SU-DHL-6 (cell line): ENCODE data around the gene SPINK6.

Experiments
- H2AFZ ChIP-seq: fragments of 200-600 bp; sonication (generic); 2 replicates; pipeline ENCODE4 v1.6.1; 2014; ENCODE audit warnings: low read depth, mild to moderate bottlenecking, moderate library complexity, mixed read lengths, antibody characterized with exemption, low read length; ENCODE audit not compliant: severe bottlenecking
- H3F3A ChIP-seq: fragments of 200-600 bp; shearing (Covaris generic); 2 replicates; pipeline ENCODE4 v1.6.0; 2016; ENCODE audit warnings: antibody characterized with exemption, mild to moderate bottlenecking; ENCODE audit not compliant: insufficient read depth
- H3K27ac ChIP-seq: fragments of 200-600 bp; sonication (generic); 2 replicates; pipeline ENCODE4 v1.5.1; 2016; ENCODE audit warnings: low read depth, mild to moderate bottlenecking, low read length, moderate library complexity, mixed read lengths
- H3K27me3 ChIP-seq: fragments of 200-600 bp; sonication (generic), shearing (Covaris generic); 2 replicates; pipeline ENCODE4 v1.6.0; 2014; ENCODE audit warnings: mild to moderate bottlenecking, low read length
- H3K36me3 ChIP-seq: fragments of 200-600 bp; sonication (generic); 2 replicates; pipeline ENCODE4 v1.6.1; 2014; ENCODE audit warnings: mild to moderate bottlenecking, low read length, mixed read lengths
- H3K4me2 ChIP-seq: fragments of 300-600, 200-600 bp; shearing (Covaris generic), sonication (generic); 2 replicates; pipeline ENCODE4 v1.6.0; 2014; ENCODE audit warnings: low read length, low read depth, mild to moderate bottlenecking; ENCODE audit not compliant: poor library complexity, severe bottlenecking
- H3K4me3 ChIP-seq: fragments of 200-600 bp; sonication (generic); 2 replicates; pipeline ENCODE4 v1.5.1; 2014; ENCODE audit warnings: antibody characterized with exemption, low read length, mild to moderate bottlenecking, mixed read lengths; ENCODE audit not compliant: insufficient read depth, poor library complexity, severe bottlenecking
- H3K79me2 ChIP-seq: fragments of 200-600 bp; sonication (generic); 2 replicates; pipeline ENCODE4 v1.6.1; 2014; ENCODE audit warnings: mild to moderate bottlenecking, low read length, moderate library complexity; ENCODE audit not compliant: insufficient read depth
- H3K9ac ChIP-seq: fragments of 200-600 bp; sonication (generic); 2 replicates; pipeline ENCODE4 v1.7.0; 2014; ENCODE audit warnings: mild to moderate bottlenecking, low read length
- H3K9me2 ChIP-seq: fragments of 200-600 bp; sonication (generic); replicated peaks from 2 replicates; pipeline ENCODE4 v1.6.1; 2014; ENCODE audit warnings: low read length; ENCODE audit not compliant: insufficient read depth
- H3K9me3 ChIP-seq: fragments of 200-600 bp; sonication (generic); 2 replicates; pipeline ENCODE4 v1.6.1; 2014; ENCODE audit warnings: low read length, mixed read lengths; ENCODE audit not compliant: insufficient read depth
- H4K20me1 ChIP-seq: fragments of 200-600 bp; sonication (generic); 2 replicates; pipeline ENCODE4 v1.6.1; 2014; ENCODE audit warnings: low read depth, mild to moderate bottlenecking, antibody characterized with exemption, low read length, moderate library complexity, mixed read lengths
- CTCF ChIP-seq: fragments of 200-600 bp; sonication (generic); IDR thresholded peaks from one replicate; pipeline ENCODE4 v1.5.1; 2017; ENCODE audit warnings: antibody characterized with exemption, mild to moderate bottlenecking, low read length, moderate library complexity; ENCODE audit not compliant: insufficient read depth, poor library complexity, severe bottlenecking
- EZH2phosphoT487 ChIP-seq: fragments of 200-600 bp; sonication (generic), shearing (Covaris generic); conservative IDR thresholded peaks from 2 replicates; pipeline ENCODE4 v1.6.1; 2018; ENCODE audit warnings: mild to moderate bottlenecking, antibody characterized with exemption, low read length, moderate library complexity, mixed read lengths

Gene SPINK6

GRCh38 chr5:148206620-148207019 is 3.8 kb downstream of the SPINK6 start:
- H3K36me3 ChIP-seq: no peaks in the 10 kb centered on the region
- H3K4me3 ChIP-seq: no peak overlapping the region
- H3F3A ChIP-seq: no peaks in the 10 kb centered on the region
- H3K9me2 ChIP-seq: no peaks in the 10 kb centered on the region
- no peaks in the 10 kb centered on the region for H4K20me1 ChIP-seq
- no peaks in the 10 kb centered on the region for H3K27me3 ChIP-seq
- no peak overlapping the region for H3K9ac ChIP-seq
- H3K27ac ChIP-seq: no peak overlapping the region
- no peak overlapping the region for H3K4me2 ChIP-seq
- no peaks in the 10 kb centered on the region for H3K79me2 ChIP-seq
- H2AFZ ChIP-seq: no peak overlapping the region
- no peaks in the 10 kb centered on the region for H3K9me3 ChIP-seq
- TF ChIP-seq CTCF (no peak), EZH2phosphoT487 (no peak)

GRCh38 chr5:148208226-148208625 is 5.4 kb downstream of the SPINK6 start:
- Histone ChIP-seq H3K9ac (no peak overlapping the region), H3K36me3 (no peaks in the 10 kb centered on the region), H3K4me2 (no peak overlapping the region)

GRCh38 chr5:148209151-148209770 is 6.4 kb downstream of the SPINK6 start:
- H4K20me1 ChIP-seq: no peaks in the 10 kb centered on the region
- no peak overlapping the region for H3K4me2 ChIP-seq
- no peaks in the 10 kb centered on the region for H3K27me3 ChIP-seq
- H3K27ac ChIP-seq: no peak overlapping the region
- no peaks in the 10 kb centered on the region for H3K79me2 ChIP-seq
- no peaks in the 10 kb centered on the region for H3K36me3 ChIP-seq
- no peak overlapping the region for H3K4me3 ChIP-seq
- no peak overlapping the region for H2AFZ ChIP-seq
- no peaks in the 10 kb centered on the region for H3K9me3 ChIP-seq
- H3K9me2 ChIP-seq: no peaks in the 10 kb centered on the region
- TF ChIP-seq EZH2phosphoT487 (no peak), CTCF (no peak)
- H3F3A ChIP-seq: no peaks in the 10 kb centered on the region
- no peak overlapping the region for H3K9ac ChIP-seq

More at GRCh38 chr5:148208226-148208625, 5.4 kb downstream of the SPINK6 start:
- H3K27me3 ChIP-seq: no peaks in the 10 kb centered on the region
- H2AFZ ChIP-seq: no peak overlapping the region
- H3K9me2 ChIP-seq: no peaks in the 10 kb centered on the region
- no peaks in the 10 kb centered on the region for H3F3A ChIP-seq
- no peak overlapping the region for H3K4me3 ChIP-seq
- no peaks in the 10 kb centered on the region for H3K79me2 ChIP-seq
- no peaks in the 10 kb centered on the region for H4K20me1 ChIP-seq
- no peaks in the 10 kb centered on the region for H3K9me3 ChIP-seq
- TF ChIP-seq CTCF: no peak
- no peak for TF ChIP-seq EZH2phosphoT487
- H3K27ac ChIP-seq: no peak overlapping the region
